ENCODE data around the gene CDC45.

CDC45 gene

DNA sequence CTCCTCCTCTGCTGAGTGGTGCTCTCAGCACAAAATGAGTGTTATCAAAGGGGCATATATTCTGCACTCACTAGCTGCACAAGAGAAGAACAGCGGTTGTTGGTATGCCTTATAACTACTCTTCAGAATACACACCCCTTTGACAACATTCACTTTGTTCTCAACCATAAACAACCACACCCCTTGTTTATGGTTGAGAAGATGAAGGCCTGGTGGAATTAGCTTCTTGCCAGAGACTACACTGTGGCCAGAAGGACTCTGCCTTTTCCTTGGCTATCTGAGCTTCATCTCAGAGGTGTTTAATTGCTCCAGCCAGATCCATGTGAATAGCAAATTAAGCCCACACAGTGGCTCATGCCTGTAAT is 89.5 kb downstream of the CDC45 start:
- Histone ChIP-seq H3K36me3 (ENCODE audit: control insufficient read depth, insufficient read depth, low read length) (no peaks in the 10 kb centered on the region), H3K27ac (ENCODE audit: low read depth, low read length) (no peak overlapping the region), H3K27me3 (ENCODE audit: control insufficient read depth, insufficient read depth, low read length) (no peaks in the 10 kb centered on the region), H3K9me3 (ENCODE audit: control insufficient read depth, insufficient read depth, low read depth, low read length) (no peaks in the 10 kb centered on the region; the same call in 1 of the 2 replicates), H3K9ac (ENCODE audit: low read length) (no peak overlapping the region), H3K4me3 (ENCODE audit: low read depth, low read length) (no peak overlapping the region), H3K4me1 (ENCODE audit: control insufficient read depth, insufficient read depth, low read length) (no peaks in the 10 kb centered on the region)

DNA sequence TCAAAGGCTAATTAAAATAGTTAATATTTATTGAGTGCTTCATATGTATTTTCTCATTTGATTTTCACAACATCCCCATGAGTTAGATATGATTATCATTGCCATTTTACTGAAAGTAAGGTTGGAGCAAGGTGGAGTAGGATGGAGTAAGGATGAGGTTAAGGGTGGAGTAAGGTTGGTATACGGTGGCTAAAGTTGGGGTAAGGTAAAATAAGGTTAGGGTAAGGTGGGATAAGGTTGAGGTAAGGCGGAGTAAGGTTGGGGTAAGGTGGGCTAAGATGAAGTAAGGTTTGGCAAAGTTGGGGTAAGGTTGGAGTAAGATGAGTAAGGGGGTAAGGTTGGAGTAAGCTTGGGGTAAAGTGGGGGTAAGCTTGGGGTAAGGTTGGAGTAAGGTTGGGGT is 90.3 kb downstream of the CDC45 start:
- Histone ChIP-seq H3K9ac (ENCODE audit: low read length) (no peak overlapping the region), H3K4me1 (ENCODE audit: control insufficient read depth, insufficient read depth, low read length) (no peaks in the 10 kb centered on the region), H3K27ac (ENCODE audit: low read depth, low read length) (no peak overlapping the region), H3K4me3 (ENCODE audit: low read depth, low read length) (no peak overlapping the region), H3K9me3 (ENCODE audit: control insufficient read depth, insufficient read depth, low read depth, low read length) (no peaks in the 10 kb centered on the region), H3K36me3 (ENCODE audit: control insufficient read depth, insufficient read depth, low read length) (no peaks in the 10 kb centered on the region), H3K27me3 (ENCODE audit: control insufficient read depth, insufficient read depth, low read length) (no peaks in the 10 kb centered on the region)

Data from HUES6 (cell line).